Measurements from ENCODE around the gene NT5C1A. TPM values are rescaled to one million over a fixed set of nuclear protein-coding genes. Genes with fewer than 3 reads are reported as not detected.

The NT5C1A gene
- total RNA-seq, 1 donor = not detected

DNA sequence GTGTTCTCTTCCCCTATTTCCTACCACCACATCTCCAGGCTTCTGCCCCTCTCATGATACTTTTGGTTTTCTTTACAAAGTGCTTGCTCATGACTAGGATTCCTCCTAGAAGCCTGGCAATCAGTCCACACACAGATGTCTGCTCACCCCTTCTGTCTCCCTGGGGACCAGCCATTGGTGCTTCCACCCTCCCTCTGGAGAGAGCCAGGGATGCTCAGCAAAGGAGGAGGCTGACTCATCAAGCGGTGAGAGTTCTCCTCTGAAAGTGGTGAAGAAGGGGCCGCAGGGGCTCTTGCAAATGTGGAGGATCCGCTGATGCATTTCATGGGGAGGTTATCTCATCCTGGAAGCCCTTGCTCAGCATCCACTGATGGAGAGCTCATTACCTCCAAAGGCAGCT lies 14.5 kb downstream of the NT5C1A start:
- H3K27ac ChIP-seq (ENCODE audit: low read depth, low read length) = no peak overlapping the region
- no peaks in the 10 kb centered on the region for H3K79me2 ChIP-seq (ENCODE audit: insufficient read depth, low read length)
- H3K9me3 ChIP-seq (ENCODE audit: low read depth, low read length) = no peaks in the 10 kb centered on the region
- no peaks in the 10 kb centered on the region for H3K36me3 ChIP-seq (ENCODE audit: insufficient read depth, low read length)
- H4K20me1 ChIP-seq (ENCODE audit: insufficient read depth, low read length) = no peaks in the 10 kb centered on the region
- H2AFZ ChIP-seq (ENCODE audit: low read length) = no peak overlapping the region
- peak; percentile 92 for DNase-seq (ENCODE audit: insufficient read length, low spot score, missing footprints)
- H3K4me2 ChIP-seq (ENCODE audit: insufficient read depth, low read length) = peak overlapping the region; percentile 29
- H3K27me3 ChIP-seq (ENCODE audit: insufficient read depth, low read length) = peaks cover 14% of the 10 kb centered on the region
- TF ChIP-seq, protein P1, sequence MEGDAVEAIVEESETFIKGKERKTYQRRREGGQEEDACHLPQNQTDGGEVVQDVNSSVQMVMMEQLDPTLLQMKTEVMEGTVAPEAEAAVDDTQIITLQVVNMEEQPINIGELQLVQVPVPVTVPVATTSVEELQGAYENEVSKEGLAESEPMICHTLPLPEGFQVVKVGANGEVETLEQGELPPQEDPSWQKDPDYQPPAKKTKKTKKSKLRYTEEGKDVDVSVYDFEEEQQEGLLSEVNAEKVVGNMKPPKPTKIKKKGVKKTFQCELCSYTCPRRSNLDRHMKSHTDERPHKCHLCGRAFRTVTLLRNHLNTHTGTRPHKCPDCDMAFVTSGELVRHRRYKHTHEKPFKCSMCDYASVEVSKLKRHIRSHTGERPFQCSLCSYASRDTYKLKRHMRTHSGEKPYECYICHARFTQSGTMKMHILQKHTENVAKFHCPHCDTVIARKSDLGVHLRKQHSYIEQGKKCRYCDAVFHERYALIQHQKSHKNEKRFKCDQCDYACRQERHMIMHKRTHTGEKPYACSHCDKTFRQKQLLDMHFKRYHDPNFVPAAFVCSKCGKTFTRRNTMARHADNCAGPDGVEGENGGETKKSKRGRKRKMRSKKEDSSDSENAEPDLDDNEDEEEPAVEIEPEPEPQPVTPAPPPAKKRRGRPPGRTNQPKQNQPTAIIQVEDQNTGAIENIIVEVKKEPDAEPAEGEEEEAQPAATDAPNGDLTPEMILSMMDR (IDR thresholded peaks at IDR 0.05; ENCODE audit: extremely low read depth, low read depth, low read length) = no peak
- no peak overlapping the region for H3K4me3 ChIP-seq (ENCODE audit: insufficient read depth, low read length)
- peaks cover 22% of the 10 kb centered on the region for H3K4me1 ChIP-seq (ENCODE audit: insufficient read depth, low read length)

DNA sequence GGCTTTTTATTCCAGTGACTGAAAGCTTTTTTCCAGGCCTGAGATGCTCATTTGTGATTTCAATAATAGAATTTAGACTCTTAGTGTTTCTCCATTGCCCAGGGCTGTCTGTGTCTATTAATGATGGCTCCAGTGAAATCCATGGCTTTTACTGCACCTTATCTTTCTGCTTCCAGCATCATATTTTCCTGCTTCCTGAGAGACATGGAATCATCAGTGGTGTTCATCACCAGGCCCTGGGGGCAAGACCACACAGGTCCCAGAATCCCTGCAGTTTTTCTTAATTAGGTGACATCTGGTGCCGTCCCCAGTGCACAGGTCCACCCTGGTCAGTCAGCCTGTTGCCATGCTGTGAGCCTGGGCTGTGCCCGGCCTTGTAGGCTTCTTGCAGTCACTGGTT lies 15.5 kb downstream of the NT5C1A start:
- TF ChIP-seq, protein P1 (IDR thresholded peaks at IDR 0.05; ENCODE audit: extremely low read depth, low read depth, low read length) = no peak
- no peak overlapping the region for H3K4me2 ChIP-seq (ENCODE audit: insufficient read depth, low read length)
- H3K79me2 ChIP-seq (ENCODE audit: insufficient read depth, low read length) = no peaks in the 10 kb centered on the region
- H3K9me3 ChIP-seq (ENCODE audit: low read depth, low read length) = no peaks in the 10 kb centered on the region
- H3K36me3 ChIP-seq (ENCODE audit: insufficient read depth, low read length) = no peaks in the 10 kb centered on the region
- no peak overlapping the region for H3K27ac ChIP-seq (ENCODE audit: low read depth, low read length)
- DNase-seq (ENCODE audit: insufficient read length, low spot score, missing footprints) = no peak
- peaks cover 8% of the 10 kb centered on the region for H3K27me3 ChIP-seq (ENCODE audit: insufficient read depth, low read length)
- H3K4me3 ChIP-seq (ENCODE audit: insufficient read depth, low read length) = no peak overlapping the region
- no peaks in the 10 kb centered on the region for H4K20me1 ChIP-seq (ENCODE audit: insufficient read depth, low read length)
- H3K4me1 ChIP-seq (ENCODE audit: insufficient read depth, low read length) = peaks cover 27% of the 10 kb centered on the region
- no peak overlapping the region for H2AFZ ChIP-seq (ENCODE audit: low read length)

DNA sequence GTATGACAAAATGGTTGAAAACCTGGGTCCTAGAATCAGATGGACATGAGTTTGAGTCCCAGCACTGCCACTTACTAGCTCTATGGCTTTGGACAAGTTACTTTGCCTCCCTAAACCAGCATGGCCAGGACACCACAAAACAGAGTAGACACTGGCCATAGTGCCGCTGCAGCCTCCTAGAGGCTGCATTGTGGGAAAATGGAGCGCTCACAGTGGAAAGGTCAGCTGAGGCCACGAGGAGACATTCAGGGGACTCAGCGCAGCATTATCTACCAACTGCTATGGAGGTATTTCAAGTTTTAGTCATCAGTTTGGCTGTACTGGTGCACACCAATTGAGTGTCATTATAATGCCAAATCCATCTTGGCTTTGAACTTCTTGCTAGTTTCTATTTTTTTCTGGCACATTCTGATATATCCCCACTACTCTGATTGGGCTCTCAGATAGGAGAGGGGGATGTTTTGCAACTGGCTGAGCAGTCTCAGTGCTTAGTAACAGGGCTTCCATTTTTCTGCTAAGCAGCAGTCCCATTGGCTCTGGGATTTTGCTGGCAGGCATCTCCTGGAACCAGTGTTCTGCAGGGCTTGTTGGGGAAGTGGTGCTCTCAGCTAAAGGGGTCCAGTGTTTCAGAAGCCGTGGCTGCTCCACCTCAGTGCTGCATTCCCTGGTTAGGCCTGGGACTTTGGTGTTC lies 16.2 kb downstream of the NT5C1A start:
- no peak overlapping the region for H3K4me3 ChIP-seq (ENCODE audit: insufficient read depth, low read length)
- H3K79me2 ChIP-seq (ENCODE audit: insufficient read depth, low read length) = no peaks in the 10 kb centered on the region
- no peak overlapping the region for H3K4me2 ChIP-seq (ENCODE audit: insufficient read depth, low read length)
- no peaks in the 10 kb centered on the region for H3K36me3 ChIP-seq (ENCODE audit: insufficient read depth, low read length)
- H3K9me3 ChIP-seq (ENCODE audit: low read depth, low read length) = no peaks in the 10 kb centered on the region
- no peaks in the 10 kb centered on the region for H4K20me1 ChIP-seq (ENCODE audit: insufficient read depth, low read length)
- TF ChIP-seq, protein P1 (IDR thresholded peaks at IDR 0.05; ENCODE audit: extremely low read depth, low read depth, low read length) = no peak
- H3K27me3 ChIP-seq (ENCODE audit: insufficient read depth, low read length) = peaks cover 8% of the 10 kb centered on the region
- no peak for DNase-seq (ENCODE audit: insufficient read length, low spot score, missing footprints)
- H3K4me1 ChIP-seq (ENCODE audit: insufficient read depth, low read length) = peaks cover 27% of the 10 kb centered on the region
- no peak overlapping the region for H2AFZ ChIP-seq (ENCODE audit: low read length)
- no peak overlapping the region for H3K27ac ChIP-seq (ENCODE audit: low read depth, low read length)

DNA sequence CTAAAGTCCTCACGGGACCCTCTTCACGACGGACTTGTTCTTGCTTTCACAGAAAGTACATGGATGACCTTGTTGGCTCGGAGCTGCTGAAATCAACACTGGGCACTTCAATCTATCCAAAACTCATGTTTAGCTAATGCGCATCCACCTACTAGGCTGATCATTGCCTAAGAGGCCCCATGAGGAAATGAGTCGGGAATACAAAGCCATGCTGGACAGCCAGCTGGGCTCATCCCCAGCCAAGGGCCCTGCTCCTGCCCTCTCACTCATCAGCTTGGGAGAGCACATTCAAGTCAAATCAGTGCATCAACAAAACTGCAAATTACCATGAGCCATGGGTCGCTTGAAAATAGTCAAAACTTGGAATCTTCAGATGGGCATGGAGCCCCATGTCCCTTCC lies 17.6 kb downstream of the NT5C1A start:
- no peak for DNase-seq (ENCODE audit: insufficient read length, low spot score, missing footprints)
- Histone ChIP-seq H4K20me1 (ENCODE audit: insufficient read depth, low read length) (no peaks in the 10 kb centered on the region), H3K4me3 (ENCODE audit: insufficient read depth, low read length) (no peak overlapping the region), H3K27ac (ENCODE audit: low read depth, low read length) (no peak overlapping the region), H3K9me3 (ENCODE audit: low read depth, low read length) (no peaks in the 10 kb centered on the region), H3K4me2 (ENCODE audit: insufficient read depth, low read length) (no peak overlapping the region), H2AFZ (ENCODE audit: low read length) (no peak overlapping the region), H3K79me2 (ENCODE audit: insufficient read depth, low read length) (no peaks in the 10 kb centered on the region), H3K4me1 (ENCODE audit: insufficient read depth, low read length) (peaks cover 27% of the 10 kb centered on the region), H3K36me3 (ENCODE audit: insufficient read depth, low read length) (no peaks in the 10 kb centered on the region), H3K27me3 (ENCODE audit: insufficient read depth, low read length) (peaks cover 5% of the 10 kb centered on the region)
- TF ChIP-seq, protein P1 (IDR thresholded peaks at IDR 0.05; ENCODE audit: extremely low read depth, low read depth, low read length) = no peak

All from osteoblast (primary cell).